ENCODE measurements around the gene NFATC2.

- TF ChIP-seq POLR2A (IDR thresholded peaks at IDR 0.05; ENCODE audit: low read length) (no peak), GATA1 (IDR thresholded peaks at IDR 0.05; ENCODE audit: low read depth, low read length) (no peak)
Observed at GRCh38 chr20:51356871-51357270, 185.6 kb downstream of the NFATC2 start.
